Activated T-cell treated with anti-CD3 and anti-CD28 coated beads, Interleukin-2, amount 50 U/mL, for 24 hours (primary cell): ENCODE data around the gene TEF.
"Not testable (repeated sequence)": the region's sequence is repeated elsewhere in the genome, so short reads cannot be mapped to it uniquely, and the experiment has no call there.

Experiments used
- DNase-seq: peaks from one replicate; pipeline ENCODE4 v3.0.0-alpha.2; 2020
- H3K27ac Mint-ChIP-seq: 2 replicates; pipeline ENCODE4 v1.8.0; 2020; ENCODE audit warnings: mild to moderate bottlenecking, mixed read lengths
- H3K27me3 Mint-ChIP-seq: 2 replicates; pipeline ENCODE4 v1.8.0; 2020; ENCODE audit warnings: mixed read lengths
- H3K36me3 Mint-ChIP-seq: 2 replicates; pipeline ENCODE4 v1.8.0; 2020; ENCODE audit warnings: low read depth, mixed read lengths
- H3K4me1 Mint-ChIP-seq: 2 replicates; pipeline ENCODE4 v1.8.0; 2020; ENCODE audit warnings: low read depth, mixed read lengths
- H3K4me3 Mint-ChIP-seq: 2 replicates; pipeline ENCODE4 v1.8.0; 2020; ENCODE audit warnings: mild to moderate bottlenecking, moderate library complexity, mixed read lengths
- H3K9me3 Mint-ChIP-seq: 2 replicates; pipeline ENCODE4 v1.8.0; 2020; ENCODE audit warnings: mixed read lengths

TEF gene

GRCh38 chr22:41436322-41437113 lies 54.8 kb downstream of the TEF start:
- no peak overlapping the region for H3K4me3 Mint-ChIP-seq
- no peak for DNase-seq
- peaks cover 83% of the 10 kb centered on the region for H3K36me3 Mint-ChIP-seq
- H3K27me3 Mint-ChIP-seq, result no peaks in the 10 kb centered on the region
- H3K9me3 Mint-ChIP-seq, result no peaks in the 10 kb centered on the region
- peak overlapping the region; percentile 67 for H3K27ac Mint-ChIP-seq
- H3K4me1 Mint-ChIP-seq, result peaks cover 20% of the 10 kb centered on the region

GRCh38 chr22:41437198-41437597 lies 55.5 kb downstream of the TEF start:
- no peaks in the 10 kb centered on the region for H3K9me3 Mint-ChIP-seq
- DNase-seq, result no peak
- no peak overlapping the region for H3K4me3 Mint-ChIP-seq
- peaks cover 22% of the 10 kb centered on the region for H3K4me1 Mint-ChIP-seq
- H3K27ac Mint-ChIP-seq, result peak overlapping the region; percentile 26
- no peaks in the 10 kb centered on the region for H3K27me3 Mint-ChIP-seq
- H3K36me3 Mint-ChIP-seq, result peaks cover 85% of the 10 kb centered on the region

GRCh38 chr22:41440511-41440910 lies 58.8 kb downstream of the TEF start:
- not testable (repeated sequence) for H3K27me3 Mint-ChIP-seq, H3K4me3 Mint-ChIP-seq, H3K9me3 Mint-ChIP-seq, DNase-seq
- H3K27ac Mint-ChIP-seq, result peak overlapping the region; percentile 63
- peaks cover 89% of the 10 kb centered on the region for H3K36me3 Mint-ChIP-seq
- peaks cover 34% of the 10 kb centered on the region for H3K4me1 Mint-ChIP-seq

- peaks cover 85% of the 10 kb centered on the region for H3K36me3 Mint-ChIP-seq
- no peaks in the 10 kb centered on the region for H3K27me3 Mint-ChIP-seq
- peak overlapping the region; percentile 32 for H3K27ac Mint-ChIP-seq
- no peak for DNase-seq
- no peaks in the 10 kb centered on the region for H3K9me3 Mint-ChIP-seq
- peak overlapping the region; percentile 92 for H3K4me3 Mint-ChIP-seq
- H3K4me1 Mint-ChIP-seq, result peaks cover 26% of the 10 kb centered on the region
Observed at GRCh38 chr22:41442240-41442792, 60.6 kb downstream of the TEF start.

GRCh38 chr22:41444360-41445128 lies 62.8 kb downstream of the TEF start:
- peaks cover 27% of the 10 kb centered on the region for H3K4me1 Mint-ChIP-seq
- H3K36me3 Mint-ChIP-seq, result peaks cover 75% of the 10 kb centered on the region
- H3K27me3 Mint-ChIP-seq, result no peaks in the 10 kb centered on the region

GRCh38 chr22:41445129-41446056 lies 63.7 kb downstream of the TEF start:
- Mint-ChIP-seq H3K4me1 (peaks cover 24% of the 10 kb centered on the region), H3K27ac (peak overlapping the region; percentile 95), H3K27me3 (no peaks in the 10 kb centered on the region), H3K9me3 (no peaks in the 10 kb centered on the region), H3K36me3 (peaks cover 69% of the 10 kb centered on the region), H3K4me3 (peak overlapping the region; percentile 92)
- DNase-seq, result peak; percentile 52

More at GRCh38 chr22:41444360-41445128, 62.8 kb downstream of the TEF start:
- Mint-ChIP-seq H3K27ac (peak overlapping the region; percentile 95), H3K9me3 (no peaks in the 10 kb centered on the region), H3K4me3 (peak overlapping the region; percentile 92)
- DNase-seq, result peak; percentile 88

GRCh38 chr22:41446057-41446501 lies 64.3 kb downstream of the TEF start:
- no peak for DNase-seq
- Mint-ChIP-seq H3K4me1 (peaks cover 24% of the 10 kb centered on the region), H3K36me3 (peaks cover 62% of the 10 kb centered on the region), H3K27me3 (no peaks in the 10 kb centered on the region), H3K4me3 (peak overlapping the region; percentile 92), H3K27ac (peak overlapping the region; percentile 95), H3K9me3 (no peaks in the 10 kb centered on the region)

- Mint-ChIP-seq H3K4me3 (peak within 1 kb of the TSS; percentile 92), H3K27me3 (no peaks in the 10 kb centered on the region), H3K27ac (peak within 1 kb of the TSS; percentile 95), H3K9me3 (no peaks in the 10 kb centered on the region), H3K4me1 (peaks cover 23% of the 10 kb centered on the region), H3K36me3 (peaks cover 58% of the 10 kb centered on the region)
- DNase-seq, result peak; percentile 98
Observed at GRCh38 chr22:41446639-41447434, 65.1 kb downstream of the TEF start, which contains the start of gene TOB2. Gene TOB2 (minus strand): TSS chr22:41446801. CDS start chr22:41437345, 9,456 bp downstream.

GRCh38 chr22:41447435-41448188 lies 65.9 kb downstream of the TEF start:
- DNase-seq, result peak; percentile 83
- Mint-ChIP-seq H3K4me3 (peak overlapping the region; percentile 92), H3K9me3 (no peaks in the 10 kb centered on the region), H3K27me3 (no peaks in the 10 kb centered on the region), H3K27ac (peak overlapping the region; percentile 95), H3K4me1 (peaks cover 20% of the 10 kb centered on the region), H3K36me3 (peaks cover 56% of the 10 kb centered on the region)

GRCh38 chr22:41448189-41448808 lies 66.6 kb downstream of the TEF start:
- H3K4me1 Mint-ChIP-seq, result peaks cover 15% of the 10 kb centered on the region
- peaks cover 51% of the 10 kb centered on the region for H3K36me3 Mint-ChIP-seq

More at GRCh38 chr22:41448189-41448808, 66.6 kb downstream of the TEF start:
- no peaks in the 10 kb centered on the region for H3K9me3 Mint-ChIP-seq
- peak overlapping the region; percentile 95 for H3K27ac Mint-ChIP-seq
- peak; percentile 89 for DNase-seq
- H3K4me3 Mint-ChIP-seq, result peak overlapping the region; percentile 92
- no peaks in the 10 kb centered on the region for H3K27me3 Mint-ChIP-seq
